Memory B cell (primary cell): Measurements from ENCODE around the gene ZDHHC22.

ENCODE experiments used
- ATAC-seq: fragments of 150-1000 bp; cut with Tn5 transposase; 2 replicates; pipeline ENCODE4 v1.10.0; 2021; ENCODE audit warnings: low read depth, mild to moderate bottlenecking, moderate library complexity
- DNase-seq, 2 donors: peaks; one replicate each; pipeline ENCODE4 v3.0.0; 2022; ENCODE audit warnings: low spot score in 2 of 2
- H3K27ac Mint-ChIP-seq: one replicate; pipeline ENCODE4 v1.8.0; 2022; ENCODE audit warnings: mild to moderate bottlenecking, moderate library complexity, mixed read lengths
- H3K27me3 Mint-ChIP-seq: one replicate; pipeline ENCODE4 v1.8.0; 2022; ENCODE audit warnings: mixed read lengths
- H3K36me3 Mint-ChIP-seq: one replicate; pipeline ENCODE4 v1.8.0; 2022; ENCODE audit warnings: mild to moderate bottlenecking, mixed read lengths
- H3K4me1 Mint-ChIP-seq: one replicate; pipeline ENCODE4 v1.8.0; 2022; ENCODE audit warnings: mixed read lengths
- H3K4me3 Mint-ChIP-seq: one replicate; pipeline ENCODE4 v1.8.0; 2022; ENCODE audit warnings: mild to moderate bottlenecking, moderate library complexity, mixed read lengths
- H3K9me3 Mint-ChIP-seq: one replicate; pipeline ENCODE4 v1.8.0; 2022; ENCODE audit warnings: mixed read lengths

ZDHHC22 gene

DNA sequence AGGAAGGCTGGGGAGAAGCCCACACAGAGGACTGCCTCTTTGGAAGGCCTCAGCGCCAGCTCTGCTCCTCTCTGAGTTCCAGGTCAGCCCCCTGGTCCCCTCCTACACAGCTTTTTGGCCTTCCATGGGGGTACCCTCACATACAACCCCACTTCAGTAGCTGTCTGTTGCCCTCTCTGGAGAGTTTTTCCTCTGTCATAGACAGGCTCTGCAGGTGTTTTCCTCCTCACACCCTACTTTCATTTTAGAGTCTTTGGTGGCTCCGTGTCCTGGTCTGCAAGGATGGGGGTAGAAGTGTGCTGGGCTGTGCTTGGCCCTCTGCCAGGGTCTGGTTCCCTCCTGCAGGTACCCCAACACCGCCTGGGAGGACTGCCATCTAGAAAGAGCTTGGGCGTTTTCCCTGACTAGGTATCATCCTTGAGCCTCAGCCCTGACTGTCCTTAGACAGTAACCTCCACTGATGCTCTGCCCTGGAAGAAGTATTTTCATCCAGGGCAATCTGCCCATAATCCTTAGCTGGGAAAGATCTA is 15.1 kb downstream of the ZDHHC22 start:
- Mint-ChIP-seq H3K9me3 (no peaks in the 10 kb centered on the region), H3K4me3 (no peak overlapping the region), H3K27ac (no peak overlapping the region), H3K27me3 (peaks cover 9% of the 10 kb centered on the region), H3K36me3 (no peaks in the 10 kb centered on the region), H3K4me1 (peaks cover 33% of the 10 kb centered on the region)
- no peak for DNase-seq
- no peak for ATAC-seq

DNA sequence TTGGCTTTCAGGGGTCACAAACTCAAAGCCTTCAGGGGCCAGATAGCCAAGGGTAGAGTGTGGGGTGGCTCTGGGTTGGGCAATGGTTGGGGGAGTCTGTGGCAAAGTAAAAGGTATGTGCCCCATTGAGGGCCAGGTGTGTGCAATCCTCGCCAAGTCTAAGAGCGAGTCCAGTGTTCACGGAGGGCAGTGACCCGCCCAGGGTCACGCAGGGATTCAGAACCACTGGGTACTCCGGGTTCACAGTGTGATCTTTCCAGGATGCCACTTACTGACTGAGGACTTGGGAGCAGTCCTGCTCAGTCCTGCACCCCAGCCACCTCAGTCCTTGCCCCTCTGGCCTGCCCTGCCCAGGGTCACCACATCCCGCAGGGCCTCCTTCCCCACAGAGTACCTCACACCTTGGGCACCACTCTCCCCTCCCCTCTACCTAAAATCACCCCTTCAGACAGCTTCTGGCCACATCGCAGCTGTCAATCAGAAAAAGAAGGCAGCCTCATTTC is 15.7 kb downstream of the ZDHHC22 start:
- Mint-ChIP-seq H3K27me3 (peaks cover 6% of the 10 kb centered on the region), H3K4me1 (peaks cover 38% of the 10 kb centered on the region), H3K9me3 (no peaks in the 10 kb centered on the region), H3K4me3 (peak overlapping the region; percentile 72), H3K27ac (no peak overlapping the region), H3K36me3 (no peaks in the 10 kb centered on the region)
- no peak for DNase-seq
- ATAC-seq: no peak

DNA sequence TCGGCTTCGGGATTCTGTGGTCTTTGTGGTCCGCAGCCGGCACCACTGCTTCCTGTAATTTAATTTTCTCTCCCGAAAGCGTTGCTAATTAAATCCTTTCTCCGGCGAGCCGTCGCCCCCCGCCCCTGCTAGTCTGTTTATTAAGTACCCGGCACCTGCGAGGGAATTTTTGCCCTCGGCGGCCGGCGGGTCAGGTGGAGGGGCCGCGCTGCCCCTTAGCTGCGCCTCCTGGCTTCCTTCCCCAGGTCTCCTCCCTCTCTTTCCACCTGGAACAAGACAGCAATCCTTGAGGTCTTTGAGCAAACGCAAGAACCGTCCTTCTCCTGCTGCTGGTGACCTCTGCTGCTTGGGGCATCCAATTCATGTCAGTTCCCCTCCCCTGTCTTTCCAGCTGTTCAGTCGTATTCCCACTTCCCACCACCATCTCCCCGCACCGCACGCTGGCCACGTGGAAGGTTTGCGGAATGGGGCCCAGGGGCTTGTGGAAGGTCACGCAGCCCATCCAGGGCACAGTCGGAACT is 16.2 kb downstream of the ZDHHC22 start:
- ATAC-seq (no peak), DNase-seq (no peak)
- H3K4me1 Mint-ChIP-seq: peaks cover 43% of the 10 kb centered on the region
- H3K9me3 Mint-ChIP-seq: no peaks in the 10 kb centered on the region
- H3K36me3 Mint-ChIP-seq: no peaks in the 10 kb centered on the region
- H3K4me3 Mint-ChIP-seq: peak overlapping the region; percentile 72
- peaks cover 5% of the 10 kb centered on the region for H3K27me3 Mint-ChIP-seq
- peak overlapping the region; percentile 36 for H3K27ac Mint-ChIP-seq

DNA sequence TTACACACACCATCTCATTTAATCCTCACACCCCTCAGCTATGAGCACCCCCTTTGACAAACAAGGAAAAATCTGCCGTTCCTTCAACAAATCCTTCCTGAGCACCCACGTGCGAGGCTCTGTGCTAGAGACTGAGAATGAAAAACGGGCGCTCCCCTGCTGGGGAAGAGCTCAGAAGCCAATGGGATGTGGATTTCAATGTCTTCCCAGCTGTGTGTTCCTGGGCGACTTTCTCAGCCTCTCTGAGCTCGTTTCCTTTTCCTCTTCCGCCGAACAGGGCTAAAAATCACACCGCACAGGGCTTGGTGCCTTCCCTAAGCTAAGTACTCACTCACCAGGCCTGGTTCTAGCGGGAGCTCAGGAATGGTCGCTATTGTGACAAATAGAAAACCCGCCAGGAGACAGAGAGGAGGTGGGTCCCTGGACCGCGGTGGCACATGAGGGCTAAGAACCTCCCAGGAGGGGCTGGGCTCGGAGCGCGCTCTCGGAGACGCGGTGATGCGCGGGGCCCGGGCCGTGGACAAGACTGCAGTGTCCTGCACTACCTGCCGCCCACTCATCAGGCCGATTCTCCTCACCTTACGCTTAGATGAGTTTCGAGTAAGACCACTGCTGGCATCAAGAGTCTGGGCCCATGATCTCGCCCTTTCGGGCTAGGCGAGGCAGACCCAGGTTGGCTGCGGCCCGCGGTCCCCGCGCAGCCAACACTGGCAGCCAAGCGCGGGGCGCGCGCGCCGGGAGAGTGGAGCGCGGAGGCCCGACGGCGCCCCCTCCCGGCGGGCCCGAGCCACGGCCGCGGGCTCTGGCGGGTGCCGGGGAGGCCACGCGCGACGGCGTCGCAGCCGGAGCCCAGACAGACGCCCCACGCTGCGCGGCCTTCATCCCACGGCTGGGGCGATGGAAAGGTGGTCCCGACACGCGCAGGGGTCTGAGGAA is 17.0 kb downstream of the ZDHHC22 start:
- H3K4me1 Mint-ChIP-seq: peaks cover 43% of the 10 kb centered on the region
- H3K27ac Mint-ChIP-seq: peak overlapping the region; percentile 93
- peaks cover 5% of the 10 kb centered on the region for H3K27me3 Mint-ChIP-seq
- ATAC-seq (peak; percentile 54), DNase-seq (peak; percentile 75 to 85)
- H3K4me3 Mint-ChIP-seq: peak overlapping the region; percentile 87
- no peaks in the 10 kb centered on the region for H3K9me3 Mint-ChIP-seq
- H3K36me3 Mint-ChIP-seq: no peaks in the 10 kb centered on the region

DNA sequence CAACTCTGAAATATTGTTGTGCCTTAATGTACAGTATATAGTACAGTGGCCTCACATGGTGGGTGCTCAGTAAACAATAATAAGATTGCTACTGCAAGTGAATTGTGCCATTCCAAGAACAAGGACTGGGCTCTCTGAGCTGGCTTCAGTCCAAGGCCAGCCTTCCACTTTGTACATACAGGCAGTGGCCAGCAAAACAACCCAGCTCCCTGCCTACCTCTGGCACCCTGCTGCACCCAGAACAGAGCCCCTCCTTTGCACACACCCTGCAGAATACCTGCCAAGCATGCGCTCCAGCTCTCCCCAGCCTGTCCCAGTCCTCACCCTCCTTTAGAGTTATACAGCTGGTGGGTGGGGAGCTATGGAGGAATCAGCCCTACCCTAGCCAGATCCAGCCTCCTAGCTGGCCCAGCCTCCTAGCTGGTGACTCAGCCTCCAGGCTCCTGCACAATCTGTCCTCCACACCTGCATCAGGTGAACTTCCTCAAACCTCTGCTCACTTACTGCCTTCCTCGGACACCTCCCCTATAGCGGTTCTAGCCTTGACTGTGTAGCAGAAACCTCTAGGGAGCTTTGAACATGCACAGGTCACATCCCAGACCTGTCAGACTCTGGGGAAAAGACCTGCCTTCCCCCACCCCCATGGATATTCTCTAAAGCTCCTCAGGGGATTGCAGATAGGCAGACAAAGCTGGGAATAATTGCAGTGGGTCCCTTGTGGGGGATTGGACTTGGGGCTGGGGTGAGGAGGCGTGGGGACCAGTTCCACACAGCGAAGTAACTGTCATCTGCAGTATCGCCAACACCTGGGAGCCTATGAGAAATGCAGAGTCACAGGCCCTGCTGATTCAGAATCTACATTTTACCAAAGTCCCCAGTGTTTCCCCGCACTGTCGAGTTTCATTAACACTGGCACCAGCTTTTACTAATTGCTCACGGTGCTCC is 17.9 kb downstream of the ZDHHC22 start:
- DNase-seq: no peak
- no peaks in the 10 kb centered on the region for H3K9me3 Mint-ChIP-seq
- peak overlapping the region; percentile 93 for H3K27ac Mint-ChIP-seq

DNA sequence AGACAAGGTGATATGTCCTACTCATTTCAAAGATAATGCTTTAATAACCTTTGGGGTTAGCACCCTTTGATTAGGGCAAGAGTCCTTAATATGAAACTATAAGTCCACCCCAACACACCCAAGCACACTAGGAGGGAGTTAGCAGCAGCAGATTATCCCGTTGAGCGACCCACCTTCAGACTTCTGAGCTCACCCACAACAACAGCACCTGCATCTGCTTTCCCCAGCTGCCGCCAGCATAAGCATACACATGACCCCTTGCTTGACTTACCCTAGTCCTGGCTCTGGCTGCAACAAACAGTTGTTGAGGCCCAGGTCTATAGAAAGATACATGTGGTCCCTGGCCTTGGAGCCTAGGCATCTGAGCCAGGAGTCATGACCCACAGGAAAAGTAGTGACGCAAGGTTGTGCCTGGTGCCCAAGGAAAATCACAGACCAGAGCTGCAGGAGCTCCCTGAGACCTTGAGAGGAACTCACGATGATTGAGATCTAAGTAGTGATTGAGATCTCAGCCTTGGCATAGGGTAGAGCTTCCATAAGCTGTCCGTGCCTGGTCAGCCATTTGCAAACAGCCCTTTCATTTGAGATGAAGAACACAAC is 19.0 kb downstream of the ZDHHC22 start:
- no peak for ATAC-seq
- DNase-seq: no peak
- Mint-ChIP-seq H3K36me3 (no peaks in the 10 kb centered on the region), H3K27me3 (peaks cover 2% of the 10 kb centered on the region), H3K4me3 (peak overlapping the region; percentile 43), H3K27ac (peak overlapping the region; percentile 93), H3K4me1 (peaks cover 47% of the 10 kb centered on the region), H3K9me3 (no peaks in the 10 kb centered on the region)

More for the DNA sequence above, 17.9 kb downstream of the ZDHHC22 start:
- Mint-ChIP-seq H3K4me3 (peak overlapping the region; percentile 87), H3K36me3 (no peaks in the 10 kb centered on the region), H3K27me3 (peaks cover 5% of the 10 kb centered on the region), H3K4me1 (peaks cover 43% of the 10 kb centered on the region)
- ATAC-seq: peak; percentile 26

DNA sequence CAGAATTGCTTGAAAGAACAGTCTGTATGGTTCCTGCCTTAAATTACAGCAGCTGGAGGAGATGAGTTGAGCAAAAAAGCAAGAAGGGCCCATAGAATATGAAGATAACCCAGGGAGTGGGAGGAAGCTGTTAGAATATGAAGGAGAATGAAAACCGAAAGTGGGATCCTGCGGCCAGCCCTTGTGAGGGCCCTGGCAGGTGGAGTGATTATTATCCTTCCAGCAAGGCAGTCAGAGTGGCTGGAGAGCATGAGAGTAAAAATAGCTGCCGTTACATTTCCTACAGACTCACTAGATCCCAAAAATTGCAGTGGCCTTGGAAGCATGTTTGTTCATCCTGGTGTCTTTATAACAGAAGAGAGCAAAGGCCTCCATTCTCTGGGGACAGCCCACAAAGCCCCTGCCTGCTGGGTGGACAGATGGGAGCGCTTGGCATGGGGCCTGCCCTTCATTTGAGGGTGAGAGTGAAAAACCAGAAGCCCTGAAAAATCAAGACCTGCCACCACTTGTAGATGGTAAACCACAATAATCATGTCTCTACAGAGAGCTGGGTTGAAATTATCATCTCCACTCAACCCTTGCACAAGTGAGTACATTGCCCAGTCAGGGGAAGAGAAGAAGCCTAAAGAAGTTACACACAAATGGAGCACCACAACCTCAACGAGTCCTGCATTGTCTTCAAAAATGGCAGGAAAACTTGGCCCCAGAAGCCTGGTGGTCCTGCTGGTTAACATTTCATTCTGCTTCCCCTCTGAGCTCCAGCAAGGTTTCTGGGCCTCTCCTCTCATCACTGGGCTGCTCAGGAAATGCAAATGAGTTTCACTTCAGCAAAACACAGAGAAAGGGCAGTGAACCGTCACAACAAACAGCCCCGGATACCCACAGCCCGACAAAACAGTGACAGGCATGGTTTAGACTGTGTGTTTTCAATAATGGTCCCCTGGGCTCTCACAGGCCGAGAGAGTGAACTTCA is 20.5 kb downstream of the ZDHHC22 start:
- no peaks in the 10 kb centered on the region for H3K27me3 Mint-ChIP-seq
- H3K36me3 Mint-ChIP-seq: peaks cover 3% of the 10 kb centered on the region
- H3K4me3 Mint-ChIP-seq: peak overlapping the region; percentile 66
- peak overlapping the region; percentile 93 for H3K27ac Mint-ChIP-seq
- H3K4me1 Mint-ChIP-seq: peaks cover 47% of the 10 kb centered on the region
- peak; percentile 60 to 81 for DNase-seq
- no peaks in the 10 kb centered on the region for H3K9me3 Mint-ChIP-seq
- peak; percentile 80 for ATAC-seq

DNA sequence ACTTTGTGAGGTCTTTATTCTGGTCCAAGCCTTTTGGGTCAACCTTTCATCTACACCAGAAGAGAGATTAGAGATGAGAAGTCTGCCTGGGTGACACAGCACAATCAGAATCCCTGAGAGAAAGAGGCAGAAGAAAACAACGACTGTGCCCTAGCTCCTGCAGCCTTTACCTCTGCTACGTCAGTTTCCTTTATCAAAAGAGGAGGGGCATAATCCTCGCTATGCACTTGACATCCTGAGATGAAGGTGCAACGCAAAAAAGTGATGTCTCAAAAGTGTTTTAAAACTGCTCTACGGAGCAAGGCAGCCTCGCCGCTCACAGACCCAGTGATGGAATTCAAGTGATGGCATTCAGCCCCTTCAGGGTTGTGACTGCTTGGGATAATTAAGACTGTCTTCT is 21.7 kb downstream of the ZDHHC22 start:
- no peak for ATAC-seq
- Mint-ChIP-seq H3K9me3 (no peaks in the 10 kb centered on the region), H3K4me1 (peaks cover 42% of the 10 kb centered on the region), H3K4me3 (peak overlapping the region; percentile 44), H3K27me3 (no peaks in the 10 kb centered on the region), H3K27ac (peak overlapping the region; percentile 93), H3K36me3 (peaks cover 7% of the 10 kb centered on the region)
- DNase-seq: no peak

DNA sequence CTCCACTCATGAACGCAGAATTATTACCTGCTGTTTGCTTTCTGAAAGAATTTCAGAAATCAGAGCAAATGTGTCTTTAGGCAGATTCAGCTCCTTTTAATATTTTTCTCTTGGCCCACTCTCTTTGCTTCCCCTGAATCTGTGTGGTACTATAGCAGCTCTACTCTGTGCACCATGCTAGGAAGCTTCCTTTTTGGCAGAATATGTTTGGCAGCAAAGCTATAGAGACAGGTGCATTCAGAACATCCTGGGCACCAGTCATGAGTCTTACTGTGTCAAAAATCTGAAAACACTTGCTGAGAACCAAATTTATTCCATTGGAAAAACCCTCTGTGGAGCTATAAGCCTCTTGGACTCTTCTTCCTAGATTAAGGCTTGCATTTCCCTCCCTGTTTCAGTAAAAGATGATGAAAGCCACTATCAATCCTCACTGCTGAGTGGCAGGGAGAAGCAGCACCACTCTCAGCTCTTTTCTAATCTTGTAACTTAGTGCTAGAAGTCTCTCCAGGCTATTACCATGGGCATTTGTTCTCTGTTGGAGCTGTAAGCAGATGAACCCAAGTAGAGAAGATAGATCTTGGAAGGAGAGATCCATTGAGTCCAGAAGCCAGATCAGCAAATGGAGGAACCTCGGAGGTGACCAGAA is 25.3 kb downstream of the ZDHHC22 start:
- Mint-ChIP-seq H3K4me1 (peaks cover 14% of the 10 kb centered on the region), H3K4me3 (no peak overlapping the region), H3K27me3 (no peaks in the 10 kb centered on the region), H3K9me3 (no peaks in the 10 kb centered on the region), H3K36me3 (peaks cover 25% of the 10 kb centered on the region), H3K27ac (peak overlapping the region; percentile 35)
- ATAC-seq (no peak), DNase-seq (no peak)

DNA sequence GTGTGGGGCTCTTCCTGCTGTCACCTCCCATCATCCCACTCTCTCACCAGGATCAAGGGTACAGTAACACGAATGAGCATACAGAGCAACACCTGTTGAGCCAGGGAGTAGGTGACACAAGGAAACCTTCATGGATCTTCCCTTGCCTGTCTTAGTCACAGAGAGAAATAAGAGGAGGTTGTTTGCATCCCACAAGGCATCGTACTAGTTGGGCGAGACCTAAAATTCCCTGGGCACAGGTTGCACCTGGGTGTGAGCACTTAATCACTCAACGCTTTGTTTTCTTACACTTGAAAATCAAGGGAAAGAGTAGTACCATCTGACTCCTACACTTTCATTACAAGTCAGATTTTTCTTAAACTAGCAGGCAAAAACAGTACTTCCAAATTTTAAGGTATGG is 27.0 kb downstream of the ZDHHC22 start:
- DNase-seq (no peak), ATAC-seq (no peak)
- H3K36me3 Mint-ChIP-seq: peaks cover 30% of the 10 kb centered on the region
- H3K27ac Mint-ChIP-seq: no peak overlapping the region
- no peak overlapping the region for H3K4me3 Mint-ChIP-seq
- H3K27me3 Mint-ChIP-seq: no peaks in the 10 kb centered on the region
- H3K4me1 Mint-ChIP-seq: peaks cover 7% of the 10 kb centered on the region
- H3K9me3 Mint-ChIP-seq: no peaks in the 10 kb centered on the region

DNA sequence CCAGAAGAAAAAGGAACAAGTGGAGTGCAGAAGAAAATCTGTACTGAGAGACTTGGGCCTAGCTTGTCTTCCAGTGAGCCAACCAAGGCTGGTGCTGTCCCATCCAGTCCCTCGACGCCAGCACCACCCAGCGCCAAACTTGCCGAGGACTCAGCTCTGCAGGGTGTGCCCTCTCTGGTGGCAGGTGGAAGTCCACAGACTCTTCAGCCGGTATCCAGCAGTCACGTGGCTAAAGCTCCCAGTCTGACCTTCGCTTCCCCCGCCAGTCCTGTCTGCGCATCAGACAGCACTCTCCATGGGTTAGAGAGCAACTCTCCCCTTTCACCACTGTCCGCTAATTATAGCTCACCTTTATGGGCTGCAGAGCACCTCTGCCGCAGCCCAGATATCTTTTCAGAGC is 27.9 kb downstream of the ZDHHC22 start:
- Mint-ChIP-seq H3K9me3 (no peaks in the 10 kb centered on the region), H3K27me3 (no peaks in the 10 kb centered on the region), H3K4me1 (peaks cover 11% of the 10 kb centered on the region), H3K27ac (no peak overlapping the region), H3K36me3 (peaks cover 33% of the 10 kb centered on the region), H3K4me3 (no peak overlapping the region)
- no peak for ATAC-seq
- DNase-seq: no peak

DNA sequence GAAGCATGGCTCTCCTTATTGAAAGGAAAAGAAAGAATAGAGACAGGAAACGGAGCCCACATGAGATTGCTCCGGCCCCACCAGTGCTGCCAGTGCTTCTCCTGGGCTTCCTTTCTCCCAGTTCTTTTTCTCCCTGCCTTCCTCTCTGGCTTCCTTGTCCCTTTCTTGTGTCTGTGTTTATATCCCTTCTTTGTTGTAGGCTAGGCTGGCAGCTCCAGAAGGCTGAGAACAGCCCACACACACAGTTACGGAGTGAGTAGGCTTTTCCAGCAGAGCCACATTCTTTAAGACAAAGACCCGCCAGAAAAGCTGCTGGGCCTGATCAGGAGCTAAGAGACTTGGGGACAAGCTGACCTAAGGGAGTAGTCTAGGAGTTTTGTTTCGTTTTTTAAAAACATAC is 30.6 kb downstream of the ZDHHC22 start:
- no peak overlapping the region for H3K27ac Mint-ChIP-seq
- H3K9me3 Mint-ChIP-seq: no peaks in the 10 kb centered on the region
- DNase-seq (no peak), ATAC-seq (no peak)
- no peak overlapping the region for H3K4me3 Mint-ChIP-seq
- peaks cover 35% of the 10 kb centered on the region for H3K36me3 Mint-ChIP-seq
- no peaks in the 10 kb centered on the region for H3K27me3 Mint-ChIP-seq
- H3K4me1 Mint-ChIP-seq: peaks cover 5% of the 10 kb centered on the region
